Rectal smooth muscle tissue (tissue), 1 donor: ENCODE data around the gene ZBTB20.
A peak's percentile ranks its signal among the peaks of the same experiment; 100 is the strongest.
"Not testable (repeated sequence)": the region's sequence is repeated elsewhere in the genome, so short reads cannot be mapped to it uniquely, and the experiment has no call there.

ENCODE experiments used
- H3K27ac ChIP-seq: one replicate; pipeline ENCODE4 v1.7.0; 2013; ENCODE audit warnings: low read depth, low read length, inconsistent platforms
- H3K27me3 ChIP-seq: one replicate; pipeline ENCODE4 v1.7.0; 2013; ENCODE audit warnings: low read length; ENCODE audit not compliant: control insufficient read depth, insufficient read depth
- H3K36me3 ChIP-seq: one replicate; pipeline ENCODE4 v1.7.0; 2013; ENCODE audit warnings: low read length; ENCODE audit not compliant: control insufficient read depth, insufficient read depth
- H3K4me1 ChIP-seq: one replicate; pipeline ENCODE4 v1.7.0; 2013; ENCODE audit warnings: low read length; ENCODE audit not compliant: control insufficient read depth, insufficient read depth
- H3K4me3 ChIP-seq: one replicate; pipeline ENCODE4 v1.7.0; 2013; ENCODE audit warnings: low read length
- H3K9ac ChIP-seq: one replicate; pipeline ENCODE4 v1.7.0; 2013; ENCODE audit warnings: low read length

The ZBTB20 gene

DNA sequence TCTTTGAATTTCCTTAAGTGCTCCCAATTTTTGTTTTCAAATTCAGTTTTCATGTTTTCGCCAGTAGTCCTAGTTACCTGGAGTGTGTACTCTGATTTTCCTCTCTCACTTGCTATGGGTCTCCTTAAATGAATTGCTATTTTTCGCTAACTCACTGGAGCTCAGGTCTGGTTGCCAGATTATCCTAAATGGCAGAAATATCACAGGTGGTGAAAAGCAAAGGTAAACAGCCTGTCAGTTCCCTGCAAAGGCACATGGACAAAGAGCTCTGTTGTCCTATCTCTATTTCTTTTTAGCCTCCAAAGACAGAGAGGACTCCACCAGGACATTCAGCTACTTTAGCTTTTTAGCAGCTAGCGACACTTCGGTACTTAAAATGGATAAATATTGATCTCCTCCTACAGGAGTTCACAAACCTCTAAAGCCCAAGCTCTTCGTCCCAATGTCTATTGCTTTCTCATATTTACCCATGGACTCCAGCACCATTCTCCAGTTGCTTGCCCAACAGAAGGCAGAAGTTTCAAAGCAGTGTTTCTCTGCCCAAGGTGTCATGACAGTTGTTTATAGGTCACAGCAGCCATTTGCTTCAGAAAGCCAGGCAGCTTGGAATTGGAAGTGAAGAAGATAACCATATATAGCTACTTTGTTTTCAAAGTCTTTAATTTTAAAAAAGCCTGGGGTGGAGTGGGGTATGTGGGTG, 12.3 kb downstream of the ZBTB20 start:
- Histone ChIP-seq H3K4me3 (no peak overlapping the region), H3K36me3 (no peaks in the 10 kb centered on the region), H3K27ac (no peak overlapping the region), H3K4me1 (no peaks in the 10 kb centered on the region), H3K27me3 (no peaks in the 10 kb centered on the region), H3K9ac (no peak overlapping the region)

DNA sequence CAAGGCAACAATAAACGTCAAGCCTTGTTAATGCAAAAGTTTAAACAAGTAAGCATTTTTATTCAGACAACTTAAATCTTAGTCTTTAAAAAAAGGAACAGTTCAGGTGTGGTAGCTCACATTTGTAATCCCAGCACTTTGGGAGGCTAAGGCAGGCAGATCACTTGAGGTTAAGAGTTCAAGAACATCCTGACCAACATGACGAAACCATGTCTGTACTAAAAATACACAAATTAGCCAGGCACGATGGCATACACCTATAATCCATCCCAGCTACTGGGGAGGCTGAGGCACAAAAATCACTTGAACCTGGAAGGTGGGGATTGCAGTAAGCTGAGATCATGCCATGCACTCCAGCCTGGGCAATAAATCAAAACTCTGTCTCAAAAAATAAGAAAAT, 19.9 kb downstream of the ZBTB20 start:
- no peak overlapping the region for H3K27ac ChIP-seq
- no peaks in the 10 kb centered on the region for H3K36me3 ChIP-seq
- H3K4me3 ChIP-seq = no peak overlapping the region

DNA sequence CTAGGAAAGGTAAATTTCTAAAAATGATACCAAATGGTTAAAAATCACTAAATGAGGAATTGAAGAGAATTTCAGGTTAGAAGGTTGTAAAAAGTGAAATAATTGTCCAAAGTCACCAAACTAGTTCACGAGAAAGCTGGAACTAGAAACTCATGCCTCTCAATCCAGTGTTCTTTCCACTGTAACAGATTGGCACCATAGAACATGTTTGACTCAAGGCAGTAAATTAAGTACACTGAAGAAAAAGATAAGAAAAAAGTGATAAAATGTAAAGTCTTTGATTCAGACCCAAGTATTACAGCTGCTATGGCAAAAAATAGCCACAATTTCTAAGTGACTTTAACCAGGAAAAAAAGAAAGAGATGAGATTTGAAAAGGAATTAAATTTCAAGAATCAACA, 26.5 kb downstream of the ZBTB20 start:
- no peak overlapping the region for H3K27ac ChIP-seq
- no peaks in the 10 kb centered on the region for H3K36me3 ChIP-seq
- no peak overlapping the region for H3K9ac ChIP-seq
- H3K4me1 ChIP-seq = no peaks in the 10 kb centered on the region
- H3K27me3 ChIP-seq = no peaks in the 10 kb centered on the region
- H3K4me3 ChIP-seq = no peak overlapping the region

More for the DNA sequence above, 19.9 kb downstream of the ZBTB20 start:
- H3K27me3 ChIP-seq = no peaks in the 10 kb centered on the region
- H3K9ac ChIP-seq = no peak overlapping the region
- no peaks in the 10 kb centered on the region for H3K4me1 ChIP-seq

DNA sequence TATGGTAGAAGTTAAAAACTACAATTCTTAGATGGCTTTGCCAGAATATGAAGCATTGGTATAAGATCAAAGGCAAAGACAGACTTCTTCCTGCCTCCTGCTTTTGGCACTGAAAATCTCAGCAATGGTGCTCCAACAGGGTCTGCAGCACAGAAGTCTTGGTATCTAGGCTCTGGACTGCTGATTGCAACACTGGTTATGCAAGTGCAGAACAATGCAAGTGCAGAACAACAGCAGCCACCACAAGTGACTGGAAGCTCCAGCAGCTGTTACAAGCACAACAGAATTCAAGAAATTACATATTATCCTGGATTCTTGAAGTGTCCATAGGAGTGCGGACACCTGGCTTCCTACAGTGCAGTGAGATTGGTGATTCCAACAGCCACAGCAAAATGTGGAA, 33.7 kb downstream of the ZBTB20 start:
- H3K4me1 ChIP-seq = no peaks in the 10 kb centered on the region
- H3K9ac ChIP-seq = no peak overlapping the region
- no peak overlapping the region for H3K27ac ChIP-seq
- H3K27me3 ChIP-seq = no peaks in the 10 kb centered on the region
- no peak overlapping the region for H3K4me3 ChIP-seq
- no peaks in the 10 kb centered on the region for H3K36me3 ChIP-seq

DNA sequence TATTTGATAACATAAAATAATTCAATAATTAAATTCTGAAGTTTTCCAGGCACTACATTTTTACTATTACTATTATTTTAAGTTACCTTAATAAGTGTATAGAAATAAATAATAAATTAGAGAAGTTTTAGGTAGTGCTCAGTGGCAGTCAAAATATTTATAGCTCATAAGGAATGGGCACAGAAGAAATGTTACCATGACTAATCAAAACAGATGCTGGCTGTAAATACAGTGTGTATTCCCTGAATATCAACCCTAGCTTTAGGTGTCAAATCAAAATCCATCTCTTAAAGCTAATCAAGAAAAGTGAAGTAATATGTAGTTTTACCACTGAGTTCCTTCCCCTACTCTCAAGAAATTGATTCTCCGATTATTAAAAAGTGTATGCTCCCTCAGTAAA, 35.5 kb downstream of the ZBTB20 start:
- Histone ChIP-seq H3K4me3 (no peak overlapping the region), H3K27ac (no peak overlapping the region), H3K36me3 (no peaks in the 10 kb centered on the region), H3K4me1 (no peaks in the 10 kb centered on the region), H3K27me3 (no peaks in the 10 kb centered on the region), H3K9ac (no peak overlapping the region)

DNA sequence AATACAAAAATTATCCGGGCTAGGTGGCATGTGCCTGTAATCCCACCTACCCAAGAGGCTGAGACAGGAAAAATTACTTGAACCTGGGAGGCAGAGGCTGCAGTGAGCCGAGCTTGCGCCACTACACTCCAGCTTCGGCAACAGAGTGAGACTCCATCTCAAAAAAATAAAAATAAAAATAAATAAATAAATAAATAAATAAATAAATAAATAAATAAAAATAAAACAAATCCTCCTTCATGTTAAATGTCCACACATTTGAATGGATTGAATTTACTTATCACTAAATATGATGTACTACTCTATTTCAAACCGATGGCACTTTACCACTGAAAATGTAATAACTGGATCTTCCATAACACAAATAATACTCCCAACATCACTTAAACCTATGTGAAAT, 36.3 kb downstream of the ZBTB20 start:
- Histone ChIP-seq H3K9ac (no peak overlapping the region), H3K4me3 (no peak overlapping the region), H3K27me3 (no peaks in the 10 kb centered on the region), H3K36me3 (no peaks in the 10 kb centered on the region), H3K27ac (no peak overlapping the region), H3K4me1 (no peaks in the 10 kb centered on the region)

DNA sequence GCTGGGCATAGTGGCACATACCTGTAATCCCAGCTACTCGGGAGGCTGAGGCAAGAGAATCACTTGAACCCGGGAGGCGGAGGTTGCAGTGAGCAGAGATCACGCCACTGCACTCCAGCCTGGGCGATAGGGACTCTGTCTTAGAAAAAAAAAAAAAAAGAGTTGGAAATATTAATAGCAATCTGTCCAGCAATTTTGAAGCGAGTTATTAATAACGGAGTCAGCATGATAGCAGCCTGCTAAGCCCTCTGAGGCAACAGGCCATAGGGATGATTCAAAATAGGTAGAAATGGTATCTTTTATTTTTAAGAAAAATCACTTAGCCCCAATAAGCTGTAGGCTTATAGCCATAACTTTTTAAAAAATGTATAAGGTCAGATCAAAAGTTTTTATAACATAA, 37.0 kb downstream of the ZBTB20 start:
- not testable (repeated sequence) for H3K36me3 ChIP-seq, H3K27me3 ChIP-seq, H3K9ac ChIP-seq, H3K4me3 ChIP-seq, H3K27ac ChIP-seq, H3K4me1 ChIP-seq

DNA sequence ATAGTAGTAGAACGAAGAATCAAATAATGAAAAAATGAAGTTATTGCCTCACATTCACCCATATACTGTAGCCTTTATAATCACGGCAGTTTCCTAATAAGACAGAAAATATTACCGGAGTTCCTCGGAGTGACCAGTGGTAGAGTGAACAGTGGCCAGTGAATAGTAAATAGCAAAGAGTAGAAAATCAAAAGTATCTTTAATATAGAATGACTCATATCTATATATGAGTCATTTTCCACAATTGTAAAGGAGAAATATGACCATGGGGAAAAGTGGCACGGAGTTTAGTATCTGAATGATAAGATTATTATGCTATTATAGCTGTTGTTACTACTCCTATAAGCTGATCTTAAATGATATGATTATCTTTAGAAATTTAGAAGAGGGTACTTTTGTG, 38.5 kb downstream of the ZBTB20 start:
- H3K4me3 ChIP-seq = no peak overlapping the region
- H3K4me1 ChIP-seq = no peaks in the 10 kb centered on the region
- no peaks in the 10 kb centered on the region for H3K36me3 ChIP-seq
- H3K27me3 ChIP-seq = no peaks in the 10 kb centered on the region
- H3K9ac ChIP-seq = no peak overlapping the region
- no peak overlapping the region for H3K27ac ChIP-seq

DNA sequence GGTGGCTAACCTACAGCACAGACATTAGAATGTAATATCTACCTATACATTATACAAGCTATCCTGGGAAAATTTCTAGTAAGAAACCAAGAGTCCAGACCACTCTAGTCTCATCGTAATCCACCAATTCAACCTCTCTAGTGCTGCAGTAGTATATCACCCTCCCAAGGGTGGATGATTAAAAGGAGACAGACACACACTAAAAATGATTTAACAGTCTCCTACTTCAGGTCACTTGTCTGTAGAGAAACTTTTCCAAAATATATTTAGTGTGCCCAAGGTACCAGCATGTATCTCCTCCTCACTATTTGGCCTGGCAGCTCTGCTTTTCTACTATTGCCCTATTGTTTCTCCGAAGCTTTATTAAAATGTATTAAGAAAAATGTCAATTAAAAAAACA, 45.0 kb downstream of the ZBTB20 start:
- H3K4me1 ChIP-seq = peaks cover 6% of the 10 kb centered on the region
- no peaks in the 10 kb centered on the region for H3K27me3 ChIP-seq
- no peaks in the 10 kb centered on the region for H3K36me3 ChIP-seq
- H3K4me3 ChIP-seq = no peak overlapping the region
- no peak overlapping the region for H3K9ac ChIP-seq
- H3K27ac ChIP-seq = no peak overlapping the region

DNA sequence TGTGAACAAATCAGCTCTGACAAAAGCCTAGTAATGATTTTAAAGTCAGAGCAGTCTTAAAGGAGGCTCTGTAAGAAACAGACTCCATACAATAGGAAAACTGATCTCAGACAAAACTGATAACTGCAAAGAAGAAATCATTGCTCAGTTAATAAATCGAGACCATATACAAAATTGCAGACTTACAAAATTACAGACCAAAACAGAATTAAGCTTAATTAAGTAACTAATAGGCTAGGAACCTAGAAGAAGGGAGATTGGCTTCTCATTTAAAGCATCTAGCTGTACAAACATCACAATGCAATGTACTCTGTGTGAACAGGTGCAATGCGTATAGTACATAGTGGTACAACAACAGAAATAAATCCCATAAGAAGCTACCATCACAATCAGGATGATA, 46.3 kb downstream of the ZBTB20 start:
- no peaks in the 10 kb centered on the region for H3K27me3 ChIP-seq
- no peak overlapping the region for H3K9ac ChIP-seq
- H3K36me3 ChIP-seq = no peaks in the 10 kb centered on the region
- H3K4me3 ChIP-seq = peak overlapping the region; percentile 51
- no peak overlapping the region for H3K27ac ChIP-seq
- H3K4me1 ChIP-seq = peaks cover 6% of the 10 kb centered on the region

DNA sequence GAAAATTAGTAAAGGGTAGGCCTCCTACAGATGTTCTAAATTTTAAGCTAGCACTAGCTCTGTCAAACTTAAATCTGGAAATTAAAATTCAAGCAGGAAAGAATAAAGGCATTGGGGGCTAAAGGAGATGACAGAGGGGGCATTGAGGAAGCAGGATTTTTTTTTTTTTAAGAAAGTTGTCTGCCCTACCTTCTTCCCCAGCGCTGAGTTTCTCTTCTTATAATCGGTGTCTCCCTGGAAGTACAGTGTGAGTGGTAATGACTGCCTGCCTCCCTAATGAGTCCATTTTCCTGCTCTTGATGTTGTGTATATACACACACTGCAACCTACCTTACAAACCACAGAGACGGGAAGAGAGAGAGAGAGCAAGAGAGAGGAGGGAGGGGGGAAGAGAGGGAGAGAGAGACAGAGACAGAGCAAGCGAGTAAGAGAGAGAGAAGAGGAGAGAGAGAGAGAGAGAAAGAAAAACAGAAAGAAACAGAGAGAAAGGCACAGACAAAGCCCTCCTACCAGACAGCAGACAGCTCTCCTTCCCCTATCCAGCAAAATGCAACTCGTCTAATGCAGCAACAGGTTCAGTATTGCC, 47.0 kb downstream of the ZBTB20 start:
- H3K36me3 ChIP-seq = no peaks in the 10 kb centered on the region
- H3K9ac ChIP-seq = no peak overlapping the region
- H3K4me3 ChIP-seq = peak overlapping the region; percentile 51
- H3K27me3 ChIP-seq = no peaks in the 10 kb centered on the region
- peaks cover 8% of the 10 kb centered on the region for H3K4me1 ChIP-seq
- peak overlapping the region; percentile 62 for H3K27ac ChIP-seq

DNA sequence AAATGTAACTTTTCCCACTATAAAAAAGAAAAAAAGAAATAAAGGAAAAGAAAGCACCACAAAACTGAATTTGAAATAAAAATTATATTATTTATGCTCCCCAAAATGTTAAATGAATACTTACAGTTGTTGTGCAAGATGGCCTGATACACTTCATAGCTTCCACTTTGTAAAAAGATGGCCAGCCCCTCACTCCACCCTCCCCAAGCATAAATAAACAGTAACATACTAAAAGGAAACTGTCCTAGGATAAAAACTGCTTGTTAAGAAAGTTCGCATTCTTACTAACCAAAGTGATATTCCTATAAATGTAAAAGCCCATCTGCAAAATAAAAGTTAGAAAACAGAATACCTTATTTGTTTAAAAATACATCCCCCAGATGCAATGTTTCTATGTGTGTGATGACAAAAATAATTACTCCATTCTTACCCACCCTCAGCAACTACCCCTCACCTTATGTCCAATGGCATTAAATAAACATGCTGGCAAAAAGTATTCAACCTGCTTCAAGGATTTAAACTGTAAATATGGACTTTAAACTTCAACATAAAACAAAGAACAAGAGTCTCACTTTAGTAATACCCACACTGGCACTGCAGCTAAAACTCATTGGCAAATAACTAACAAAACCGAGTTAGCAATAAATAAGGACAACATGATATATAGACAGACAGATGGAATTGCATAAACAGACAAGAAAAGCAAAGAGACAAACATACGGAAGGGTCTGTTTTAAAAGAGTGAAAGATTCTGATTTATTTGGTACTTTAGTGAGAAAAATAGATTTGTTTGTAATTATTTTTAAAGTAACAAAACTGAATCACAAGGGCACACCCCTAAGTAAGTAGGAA, 47.7 kb downstream of the ZBTB20 start:
- peak overlapping the region; percentile 51 for H3K4me3 ChIP-seq
- H3K4me1 ChIP-seq = peaks cover 8% of the 10 kb centered on the region
- H3K36me3 ChIP-seq = no peaks in the 10 kb centered on the region
- H3K27me3 ChIP-seq = no peaks in the 10 kb centered on the region
- H3K27ac ChIP-seq = peak overlapping the region; percentile 62
- H3K9ac ChIP-seq = no peak overlapping the region
